HepG2 (cell line): ENCODE results near the gene ZMYND10. TPM values are rescaled to one million over a fixed set of nuclear protein-coding genes. Genes with fewer than 3 reads are reported as not detected.

Source experiments
- ASH2L ChIP-seq: fragments of 300-600, 200-600 bp; sonication (generic); IDR thresholded peaks from 2 replicates; pipeline ENCODE4 v1.7.0; 2017; ENCODE audit warnings: low read depth, mild to moderate bottlenecking, moderate library complexity, mixed read lengths, low read length; ENCODE audit not compliant: insufficient read length
- CEBPG ChIP-seq: IDR thresholded peaks from 2 replicates; pipeline ENCODE4 v1.6.1; 2016
- CERS6 ChIP-seq: sonication (generic); formaldehyde crosslinking; IDR thresholded peaks from 2 replicates; pipeline ENCODE4 v1.5.0; 2020; ENCODE audit warnings: missing genetic modification reagents
- FOXA3 ChIP-seq: IDR thresholded peaks from 2 replicates; pipeline ENCODE4 v1.6.1; 2016; ENCODE audit warnings: missing genetic modification reagents, missing compliant biosample characterization
- HIC2 ChIP-seq: sonication (generic); formaldehyde crosslinking; IDR thresholded peaks from 2 replicates; pipeline ENCODE4 v1.9.0; 2022; ENCODE audit warnings: low read depth, missing genetic modification reagents
- JARID2 ChIP-seq: sonication (generic); formaldehyde crosslinking; IDR thresholded peaks from 2 replicates; pipeline ENCODE4 v1.8.1; 2023; ENCODE audit warnings: missing genetic modification reagents, inconsistent platforms; ENCODE audit not compliant: insufficient replicate concordance
- JUNB ChIP-seq: sonication (generic); formaldehyde crosslinking; IDR thresholded peaks from 2 replicates; pipeline ENCODE4 v1.8.0; 2022; ENCODE audit warnings: missing genetic modification reagents, mild to moderate bottlenecking, borderline replicate concordance
- KDM1A ChIP-seq: IDR thresholded peaks from 2 replicates; pipeline ENCODE4 v1.6.1; 2016; ENCODE audit warnings: missing compliant biosample characterization
- KDM4B ChIP-seq: sonication (generic); formaldehyde crosslinking; IDR thresholded peaks from 2 replicates; pipeline ENCODE4 v1.4.0; 2020; ENCODE audit warnings: missing genetic modification reagents
- KLF16 ChIP-seq, 2 experiments: sonication (generic) in 1 of 2; formaldehyde crosslinking in 1 of 2; IDR thresholded peaks; 2 replicates each; pipeline versions ENCODE4 v1.6.1 to v1.8.0; 2016 to 2023; ENCODE audit warnings: missing genetic modification reagents in 2 of 2, missing compliant biosample characterization in 1 of 2
- MED8 ChIP-seq: sonication (generic); formaldehyde crosslinking; IDR thresholded peaks from 2 replicates; pipeline ENCODE4 v1.8.1; 2023; ENCODE audit warnings: mild to moderate bottlenecking, missing genetic modification reagents; ENCODE audit not compliant: insufficient replicate concordance
- PCBP2 ChIP-seq: fragments of 200-400 bp; formaldehyde crosslinking; optimal IDR thresholded peaks from 2 replicates; pipeline ENCODE3; 2018; ENCODE audit warnings: low read length, low read depth; ENCODE audit not compliant: poor library complexity, severe bottlenecking
- PITX1 ChIP-seq: sonication (generic); formaldehyde crosslinking; IDR thresholded peaks from 2 replicates; pipeline ENCODE4 v1.5.1; 2020; ENCODE audit warnings: mild to moderate bottlenecking, missing genetic modification reagents
- ZBTB37 ChIP-seq: sonication (generic); formaldehyde crosslinking; IDR thresholded peaks from 2 replicates; pipeline ENCODE4 v1.4.0; 2020; ENCODE audit warnings: mild to moderate bottlenecking, missing genetic modification reagents
- ZNF12 ChIP-seq: sonication (generic); formaldehyde crosslinking; IDR thresholded peaks from 2 replicates; pipeline ENCODE4 v1.5.0; 2020; ENCODE audit warnings: missing genetic modification reagents
- ZNF431 ChIP-seq: sonication (generic); formaldehyde crosslinking; IDR thresholded peaks from 2 replicates; pipeline ENCODE4 v1.9.0; 2022; ENCODE audit warnings: missing genetic modification reagents, low read depth, mild to moderate bottlenecking, borderline replicate concordance
- ZNF501 ChIP-seq: sonication (generic); formaldehyde crosslinking; IDR thresholded peaks from 2 replicates; pipeline ENCODE4 v1.5.1; 2020; ENCODE audit warnings: mild to moderate bottlenecking, moderate library complexity, missing genetic modification reagents
- ZNF530 ChIP-seq: sonication (generic); formaldehyde crosslinking; IDR thresholded peaks from 2 replicates; pipeline ENCODE4 v1.5.0; 2020; ENCODE audit warnings: low read depth, mild to moderate bottlenecking, missing genetic modification reagents
- ZNF7 ChIP-seq: IDR thresholded peaks from 2 replicates; pipeline ENCODE4 v1.6.1; 2016; ENCODE audit warnings: missing biosample characterization, missing genetic modification reagents
- ZNF713 ChIP-seq: sonication (generic); formaldehyde crosslinking; IDR thresholded peaks from 2 replicates; pipeline ENCODE4 v1.4.0; 2020; ENCODE audit warnings: mild to moderate bottlenecking, missing genetic modification reagents
- ZNF772 ChIP-seq: sonication (generic); formaldehyde crosslinking; IDR thresholded peaks from 2 replicates; pipeline ENCODE4 v1.5.0; 2020; ENCODE audit warnings: mild to moderate bottlenecking, missing genetic modification reagents
- ZSCAN12 ChIP-seq: sonication (generic); formaldehyde crosslinking; IDR thresholded peaks from 2 replicates; pipeline ENCODE4 v1.9.0; 2021; ENCODE audit warnings: mild to moderate bottlenecking, missing genetic modification reagents
- ZSCAN25 ChIP-seq: sonication (generic); formaldehyde crosslinking; IDR thresholded peaks from 2 replicates; pipeline ENCODE4 v1.8.0; 2022; ENCODE audit warnings: mild to moderate bottlenecking, missing genetic modification reagents
- polyA plus RNA-seq, 8 experiments: library from polyadenylated mRNA; depleted of rRNA in 3 of 8; stranded (reverse) in 7 of 8; unstranded in 1 of 8; fragments of >200 nt; fragmentation: Illumina TruSeq in 4 of 8; extraction: Trizol in 4 of 8; gene quantifications; 2 replicates each; pipeline versions ENCODE4 v1.2.1 to v1.2.3, GENCODE V29; 2011 to 2016; ENCODE audit warnings: low read depth in 4 of 8, missing spikeins in 1 of 8, mixed read lengths in 1 of 8; ENCODE audit not compliant: insufficient read depth in 1 of 8
- total RNA-seq, 5 experiments: library from RNA; depleted of rRNA; stranded (reverse); fragments of >200 nt; fragmentation: Illumina TruSeq; extraction: Trizol; gene quantifications; 2 replicates each; pipeline ENCODE4 v1.2.3, GENCODE V29; 2016; ENCODE audit warnings: low read depth in 1 of 5
- TF ChIP-seq, protein P1 (sequence below): IDR thresholded peaks from 2 replicates; pipeline ENCODE4 v1.6.1; 2016; ENCODE audit warnings: low read depth

ZMYND10 gene
- total and polyA plus RNA-seq, 2 of the 13 experiments (the other 11 are each of a cell fraction or from before 2014, with no cell fraction given) = 0.60 to 0.74 TPM

DNA sequence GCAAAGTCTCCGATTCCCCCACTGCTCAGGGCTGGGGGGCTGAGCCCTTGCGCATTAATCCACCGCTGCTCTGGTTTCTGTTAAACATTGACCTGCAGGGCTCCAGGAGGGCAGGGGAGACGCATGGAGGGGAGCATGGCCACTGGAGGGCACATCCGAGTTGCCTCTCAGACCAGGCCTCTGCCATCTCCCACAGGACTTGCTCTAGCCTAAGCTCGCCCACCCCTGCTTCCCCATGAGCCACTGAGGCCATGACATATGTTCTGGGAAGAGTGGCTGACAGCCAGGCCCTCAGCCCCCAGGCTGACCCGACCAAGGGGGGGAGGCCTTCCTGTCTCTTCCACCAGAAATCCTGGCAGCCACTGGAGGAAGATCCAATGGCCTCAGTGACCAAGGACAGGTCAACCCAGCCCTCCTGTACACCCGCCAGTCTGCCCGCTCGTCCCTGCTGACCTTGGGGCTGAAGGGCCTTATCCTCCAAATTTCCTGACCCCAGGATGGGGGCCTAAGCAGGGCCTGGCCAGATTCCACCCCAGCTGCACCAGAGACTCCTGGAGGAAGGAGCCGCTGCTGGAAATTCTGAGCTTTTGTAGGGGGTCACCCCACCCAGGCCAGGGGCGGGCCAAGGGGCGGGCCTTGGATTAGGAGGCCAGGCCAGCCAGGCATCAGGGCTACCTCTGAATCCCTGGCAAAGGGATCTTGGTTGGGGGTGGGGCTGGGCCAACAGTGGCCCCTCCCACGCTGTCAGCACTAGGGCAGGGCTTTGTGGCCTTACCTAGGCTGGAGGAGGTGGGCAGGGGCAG is 42.3 kb downstream of the ZMYND10 start, which contains the start of gene HYAL1 (continued):
- TF ChIP-seq KDM1A = peak; percentile 30; the same call in 1 of the 2 replicates
- TF ChIP-seq MED8 (CRISPR knock-in tag) = peak; percentile 49
- TF ChIP-seq CEBPG (CRISPR knock-in tag) = peak; percentile 20; the same call in 1 of the 2 replicates
- TF ChIP-seq FOXA3 (CRISPR knock-in tag) = peak; percentile 15; the same call in 1 of the 2 replicates
- TF ChIP-seq PCBP2 = no peak
- peak; percentile 62 for TF ChIP-seq ASH2L
- TF ChIP-seq ZBTB37 (CRISPR knock-in tag) = peak; percentile 60
- TF ChIP-seq HIC2 (CRISPR knock-in tag) = peak; percentile 70
- no peak for TF ChIP-seq JUNB (CRISPR knock-in tag)
- TF ChIP-seq ZNF713 (CRISPR knock-in tag) = peak; percentile 84; the same call in 1 of the 2 replicates
- TF ChIP-seq ZNF7 (CRISPR knock-in tag) = no peak
- TF ChIP-seq PITX1 (CRISPR knock-in tag) = peak; percentile 85
- TF ChIP-seq ZNF501 (CRISPR knock-in tag) = peak; percentile 91; the same call in 1 of the 2 replicates
- peak; percentile 66; the same call in 1 of the 2 replicates for TF ChIP-seq ZNF772
- peak in 1 of 2 experiments; percentile 59; a peak in 2 of 4 replicates for TF ChIP-seq KLF16 (CRISPR knock-in tag; IDR thresholded peaks at IDR 0.05)
- TF ChIP-seq JARID2 (CRISPR knock-in tag) = no peak
- TF ChIP-seq ZSCAN25 (CRISPR knock-in tag) = peak; percentile 89; the same call in 1 of the 2 replicates
- no peak for TF ChIP-seq ZNF12
- 0 out of 2 replicates have a peak, but pooled peaks have one; percentile 28 for TF ChIP-seq KDM4B (CRISPR knock-in tag)
- TF ChIP-seq ZNF530 (CRISPR knock-in tag) = no peak
- TF ChIP-seq CERS6 (CRISPR knock-in tag) = no peak
- TF ChIP-seq, protein P1, sequence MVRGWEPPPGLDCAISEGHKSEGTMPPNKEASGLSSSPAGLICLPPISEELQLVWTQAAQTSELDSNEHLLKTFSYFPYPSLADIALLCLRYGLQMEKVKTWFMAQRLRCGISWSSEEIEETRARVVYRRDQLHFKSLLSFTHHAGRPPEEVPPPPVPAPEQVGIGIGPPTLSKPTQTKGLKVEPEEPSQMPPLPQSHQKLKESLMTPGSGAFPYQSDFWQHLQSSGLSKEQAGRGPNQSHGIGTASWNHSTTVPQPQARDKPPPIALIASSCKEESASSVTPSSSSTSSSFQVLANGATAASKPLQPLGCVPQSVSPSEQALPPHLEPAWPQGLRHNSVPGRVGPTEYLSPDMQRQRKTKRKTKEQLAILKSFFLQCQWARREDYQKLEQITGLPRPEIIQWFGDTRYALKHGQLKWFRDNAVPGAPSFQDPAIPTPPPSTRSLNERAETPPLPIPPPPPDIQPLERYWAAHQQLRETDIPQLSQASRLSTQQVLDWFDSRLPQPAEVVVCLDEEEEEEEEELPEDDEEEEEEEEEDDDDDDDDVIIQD (CRISPR knock-in tag) = peak; percentile 20; the same call in 1 of the 2 replicates
- peak; percentile 84; the same call in 1 of the 2 replicates for TF ChIP-seq ZNF431
- peak; percentile 68; the same call in 1 of the 2 replicates for TF ChIP-seq ZSCAN12 (CRISPR knock-in tag)
